K562 (cell line): ENCODE measurements around the gene ACOT7. TPM values are rescaled to one million over a fixed set of nuclear protein-coding genes. Genes with fewer than 3 reads are reported as not detected.

Source experiments
- ATAC-seq: fragments of 200-7000 bp; cut with Tn5 transposase; 3 replicates; pipeline ENCODE4 v1.9.1; 2020; ENCODE audit warnings: moderate library complexity
- BruUV-seq: library from RNA; stranded (reverse); fragments of 400-500 nt; replicated peaks from 2 replicates; lab custom pipeline; 2021; lab: Mats Ljungman, UMichigan
- CTCF ChIA-PET: fragments of 300-600 bp; formaldehyde crosslinking; extraction: SDS; loops from one replicate; lab custom pipeline; 2021; ENCODE audit warnings: low intra/inter-chr PET ratio; lab: Yijun Ruan, JAX
- POLR2A ChIA-PET: fragments of 300-600, 350-650 bp; sonication (Branson Sonifier 250); formaldehyde crosslinking; extraction: SDS; loops from one replicate; lab custom pipeline; 2021; ENCODE audit warnings: antibody characterized with exemption, inconsistent platforms; lab: Yijun Ruan, JAX
- DNase-seq, 4 experiments: peaks; one replicate each; pipeline versions ENCODE4 v3.0.0 to v3.0.0-alpha.2; 2011 to 2018; ENCODE audit warnings: low spot score in 3 of 4, mixed read lengths in 3 of 4; ENCODE audit errors: extremely low read depth in 1 of 4
- FAIRE-seq: peaks from 2 replicates; lab custom pipeline; 2011; peaks lifted over from hg19 to GRCh38; lab: Jason Lieb, UNC
- H2AFZ ChIP-seq: 2 replicates; pipeline ENCODE4 v1.6.0; 2011; ENCODE audit warnings: low read depth, low read length, control low read depth, inconsistent platforms
- H3K27ac ChIP-seq: fragments of 200-600 bp; 3 replicates; pipeline ENCODE4 v1.8.0; 2011; ENCODE audit warnings: low read depth, mild to moderate bottlenecking, control low read depth, inconsistent platforms, low read length, moderate library complexity, mixed read lengths; ENCODE audit errors: extremely low read depth
- H3K27me3 ChIP-seq, 2 experiments: fragments of 300-600 bp in 1 of 2; 2 replicates in 1 of 2; 3 replicates in 1 of 2; pipeline versions ENCODE4 v1.6.0 to v1.8.0; 2011; ENCODE audit warnings: inconsistent platforms in 2 of 2, low read length in 2 of 2, mild to moderate bottlenecking in 1 of 2, mixed read lengths in 1 of 2, moderate library complexity in 1 of 2; ENCODE audit not compliant: control insufficient read depth in 2 of 2, insufficient read depth in 2 of 2
- H3K36me3 ChIP-seq: fragments of 300-600 bp; 3 replicates; pipeline ENCODE4 v1.8.0; 2011; ENCODE audit warnings: mild to moderate bottlenecking, low read length, inconsistent platforms; ENCODE audit not compliant: control insufficient read depth, insufficient read depth
- H3K4me1 ChIP-seq, 2 experiments: fragments of 200-600 bp in 1 of 2; replicated peaks in 1 of 2; 2 replicates in 1 of 2; 3 replicates in 1 of 2; pipeline versions ENCODE4 v1.5.1 to v1.8.0; 2011; ENCODE audit warnings: inconsistent platforms in 2 of 2, low read length in 2 of 2, mild to moderate bottlenecking in 1 of 2, mixed read lengths in 1 of 2, moderate library complexity in 1 of 2; ENCODE audit not compliant: control insufficient read depth in 2 of 2, insufficient read depth in 2 of 2
- H3K4me2 ChIP-seq: 2 replicates; pipeline ENCODE4 v1.6.1; 2011; ENCODE audit warnings: low read length, control low read depth, inconsistent platforms, mixed read lengths; ENCODE audit not compliant: insufficient read depth
- H3K4me3 ChIP-seq: fragments of 200-600 bp; sonication (generic), shearing (Covaris generic); 2 replicates; pipeline ENCODE4 v1.5.1; 2016; ENCODE audit warnings: control low read depth, inconsistent platforms
- H3K79me2 ChIP-seq: fragments of 200-600 bp; 3 replicates; pipeline ENCODE4 v1.8.0; 2011; ENCODE audit warnings: low read length, inconsistent platforms; ENCODE audit not compliant: control insufficient read depth, insufficient read depth
- H3K9ac ChIP-seq, 2 experiments: 2 replicates each; pipeline versions ENCODE4 v1.6.0 to v1.6.1; 2011; ENCODE audit warnings: low read depth in 2 of 2, low read length in 2 of 2, control low read depth in 1 of 2, inconsistent platforms in 1 of 2, mild to moderate bottlenecking in 1 of 2, mixed read lengths in 1 of 2; ENCODE audit not compliant: insufficient read depth in 1 of 2
- H3K9me1 ChIP-seq: one replicate; pipeline ENCODE4 v1.6.0; 2011; ENCODE audit warnings: inconsistent platforms, mild to moderate bottlenecking, low read length, moderate library complexity; ENCODE audit not compliant: control insufficient read depth, insufficient read depth
- H3K9me3 ChIP-seq: replicated peaks from 2 replicates; pipeline ENCODE4 v1.5.1; 2011; ENCODE audit warnings: low read depth, low read length, inconsistent platforms; ENCODE audit not compliant: control insufficient read depth, insufficient read depth
- H4K20me1 ChIP-seq: replicated peaks from 2 replicates; pipeline ENCODE4 v1.6.1; 2011; ENCODE audit warnings: low read length, inconsistent platforms, mixed read lengths; ENCODE audit not compliant: control insufficient read depth, insufficient read depth
- CGGBP1 ChIP-seq: fragments of 250-450 bp; sonication (Bioruptor Pico); IDR thresholded peaks from 2 replicates; pipeline ENCODE4 v1.9.0; 2021; ENCODE audit warnings: mild to moderate bottlenecking
- CREB1 ChIP-seq, 2 experiments: sonication (generic) in 1 of 2; formaldehyde crosslinking in 1 of 2; IDR thresholded peaks; 2 replicates each; pipeline versions ENCODE4 v1.6.1 to v1.8.0; 2012 to 2022; ENCODE audit warnings: inconsistent platforms in 1 of 2, mild to moderate bottlenecking in 1 of 2, missing genetic modification reagents in 1 of 2, moderate library complexity in 1 of 2
- GABPB1 ChIP-seq: sonication (generic); formaldehyde crosslinking; IDR thresholded peaks from 2 replicates; pipeline ENCODE4 v1.8.0; 2022; ENCODE audit warnings: mild to moderate bottlenecking, missing genetic modification reagents
- IRF9 ChIP-seq: fragments of 450-650 bp; IDR thresholded peaks from 2 replicates; pipeline ENCODE4 v1.6.1; 2016; ENCODE audit warnings: missing biosample characterization, missing genetic modification characterization
- KDM2B ChIP-seq: fragments of 250-450 bp; sonication (Bioruptor Pico); IDR thresholded peaks from 2 replicates; pipeline ENCODE4 v1.8.0; 2021; ENCODE audit warnings: mild to moderate bottlenecking, moderate library complexity
- KLF6 ChIP-seq: fragments of 250-450 bp; sonication (Bioruptor Pico); IDR thresholded peaks from 2 replicates; pipeline ENCODE4 v1.4.0; 2020; ENCODE audit warnings: mild to moderate bottlenecking, moderate library complexity, borderline replicate concordance
- MNT ChIP-seq, 2 experiments: fragments of 450-650 bp; conservative IDR thresholded peaks; 2 replicates each; pipeline ENCODE4 v1.6.1; 2017; ENCODE audit warnings: mild to moderate bottlenecking in 2 of 2, moderate library complexity in 2 of 2
- RB1 ChIP-seq: fragments of 450-650 bp; IDR thresholded peaks from 2 replicates; pipeline ENCODE4 v1.6.1; 2017; ENCODE audit warnings: low read depth, mild to moderate bottlenecking
- SMAD4 ChIP-seq: fragments of 250-450 bp; sonication (Bioruptor Pico); conservative IDR thresholded peaks from 2 replicates; pipeline ENCODE4 v1.8.0; 2021; ENCODE audit warnings: inconsistent platforms, mild to moderate bottlenecking, moderate library complexity
- SRF ChIP-seq, 2 experiments: fragments of 250-450, 450-650 bp in 1 of 2; sonication (Bioruptor Pico) in 1 of 2; sonication (generic) in 1 of 2; formaldehyde crosslinking; IDR thresholded peaks; 2 replicates each; pipeline versions ENCODE4 v1.5.0 to v1.5.1; 2020 to 2022; ENCODE audit warnings: mild to moderate bottlenecking in 1 of 2, missing genetic modification reagents in 1 of 2
- TAF15 ChIP-seq: fragments of 200-400 bp; formaldehyde crosslinking; IDR thresholded peaks from 2 replicates; pipeline ENCODE4 v1.6.1; 2017; ENCODE audit warnings: mild to moderate bottlenecking, low read depth, low read length, moderate library complexity
- TARDBP ChIP-seq: fragments of 450-650 bp; IDR thresholded peaks from 2 replicates; pipeline ENCODE4 v1.6.1; 2016
- THAP12 ChIP-seq: fragments of 250-450 bp; sonication (Bioruptor Pico); IDR thresholded peaks from 2 replicates; pipeline ENCODE4 v1.9.0; 2021; ENCODE audit warnings: mild to moderate bottlenecking, inconsistent platforms
- ZBTB7A ChIP-seq: IDR thresholded peaks from 2 replicates; pipeline ENCODE4 v1.6.1; 2011; ENCODE audit warnings: low read depth, mild to moderate bottlenecking, low read length, moderate library complexity, borderline replicate concordance; ENCODE audit not compliant: control insufficient read depth
- ZC3H4 ChIP-seq: sonication (generic); formaldehyde crosslinking; IDR thresholded peaks from 2 replicates; pipeline ENCODE4 v1.9.0; 2021; ENCODE audit warnings: missing genetic modification reagents, borderline replicate concordance
- ZNF12 ChIP-seq: sonication (generic); formaldehyde crosslinking; IDR thresholded peaks from 2 replicates; pipeline ENCODE4 v1.4.0; 2020; ENCODE audit warnings: mild to moderate bottlenecking, missing genetic modification reagents
- WGBS: fragments of 100-300 bp; shearing (Covaris generic); methylation state at CpG from one replicate; pipeline ENCODE4 v1.1.6; 2016; ENCODE audit warnings: low coverage, mixed read lengths; ENCODE audit not compliant: insufficient coverage; ENCODE audit errors: missing lambda C conversion rate; 5-methylcytosine and 5-hydroxymethylcytosine counted together
- in situ Hi-C: fragments of 300-500 bp; cut with MboI; formaldehyde crosslinking; loops from 4 replicates; pipeline ENCODE4 v1.15.0; 2018; ENCODE audit warnings: inconsistent platforms, mixed read lengths
- intact Hi-C: fragments of 100-400 bp; cut with micrococcal nuclease; formaldehyde crosslinking; loops from 2 replicates; pipeline ENCODE4 v1.14.2; 2022
- polyA plus RNA-seq, 8 experiments: library from polyadenylated mRNA; depleted of rRNA in 4 of 8; stranded (reverse) in 5 of 8; unstranded in 3 of 8; fragments of >200 nt; fragmentation: Nextera tagmentation in 2 of 8; fragmentation: Illumina TruSeq in 1 of 8; extraction: Ambion mirVana in 2 of 8; extraction: Trizol in 1 of 8; gene quantifications; 2 replicates each; pipeline versions ENCODE4 v1.2.1 to v1.2.3, GENCODE V29; 2011 to 2014; ENCODE audit warnings: inconsistent platforms in 1 of 8, missing spikeins in 1 of 8
- total RNA-seq, 7 experiments: library from RNA; depleted of rRNA in 6 of 7; stranded (reverse); fragments of >200 nt in 6 of 7; fragmentation: Illumina TruSeq in 2 of 7; extraction: Trizol in 2 of 7; gene quantifications; 2 replicates each; pipeline versions ENCODE4 v1.2.1 to v1.2.3, GENCODE V29; 2011 to 2021; ENCODE audit warnings: low replicate concordance in 1 of 7

The ACOT7 gene
- total and polyA plus RNA-seq, 9 of the 15 experiments (the other 6 are each of a cell fraction or from before 2014, with no cell fraction given): 7.0 to 92.6 (median 37.2) TPM

GRCh38 chr1:6280761-6281451, 112.7 kb downstream of the ACOT7 start:
- FAIRE-seq (peak; percentile 85), DNase-seq (peak; percentile 69 to 81 (median 78)), ATAC-seq (peak; percentile 95)
- no peak overlapping the region for H2AFZ ChIP-seq
- no peaks in the 10 kb centered on the region; a peak in 1 of 5 replicates for H3K27me3 ChIP-seq
- H3K4me3 ChIP-seq: no peak overlapping the region
- H3K9me1 ChIP-seq: no peaks in the 10 kb centered on the region
- intact Hi-C loops: loop anchor here (2.0 kb wide), 1 partner anchor 34 kb away; no protein-coding TSS in a partner anchor
- ChIA-PET CTCF (interaction anchor here (1.5 to 2.5 kb wide), 4 partner anchors 13 to 62 kb away, joined by 6 to 20 read pairs (median 8); no protein-coding TSS in a partner anchor), POLR2A (interaction anchor here (0.6 to 1.2 kb wide), 2 partner anchors 14 to 40 kb away, joined by 4 read pairs; no protein-coding TSS in a partner anchor)
- H3K9ac ChIP-seq: no peak overlapping the region; a peak in 1 of 4 replicates
- no peaks in the 10 kb centered on the region for H3K36me3 ChIP-seq
- no peaks in the 10 kb centered on the region for H3K9me3 ChIP-seq
- 53% methylated on average over 30 of the region's 33 CpGs for WGBS
- H3K4me1 ChIP-seq: peaks cover 5 to 52% of the 10 kb centered on the region in 2 experiments; a peak in 4 of 5 replicates
- BruUV-seq: no TSS peak
- peaks cover 3% of the 10 kb centered on the region; the same call in 1 of the 2 replicates for H4K20me1 ChIP-seq
- no peaks in the 10 kb centered on the region for H3K79me2 ChIP-seq
- no peak overlapping the region for H3K4me2 ChIP-seq
- H3K27ac ChIP-seq: no peak overlapping the region
- in situ Hi-C loops: no loop called here
- TF ChIP-seq SRF (CRISPR knock-in tag; IDR thresholded peaks at IDR 0.05) (no peak), IRF9 (no peak), TAF15 (no peak), CGGBP1 (CRISPR knock-in tag) (no peak), CREB1 (IDR thresholded peaks at IDR 0.05) (no peak), CREB1 (CRISPR knock-in tag; IDR thresholded peaks at IDR 0.05) (peak; percentile 63), MNT (conservative IDR thresholded peaks at IDR 0.05) (no peak), SMAD4 (CRISPR knock-in tag) (no peak), KLF6 (CRISPR knock-in tag) (no peak), KDM2B (no peak), RB1 (peak; percentile 31; the same call in 1 of the 2 replicates), ZBTB7A (peak; percentile 39; the same call in 1 of the 2 replicates), THAP12 (CRISPR knock-in tag) (0 out of 2 replicates have a peak, but pooled peaks have one; percentile 12), ZNF12 (no peak), TARDBP (no peak), GABPB1 (CRISPR knock-in tag) (peak; percentile 63; the same call in 1 of the 2 replicates), ZC3H4 (no peak)
